Right ventricle myocardium inferior (tissue), 1 donor: ENCODE measurements around the gene OXNAD1. TPM values are rescaled to one million over a fixed set of nuclear protein-coding genes. Genes with fewer than 3 reads are reported as not detected.

Experiments
- ATAC-seq: fragments of 200-7000 bp; cut with Tn5 transposase; one replicate; pipeline ENCODE4 v1.9.1; 2020; ENCODE audit warnings: mild to moderate bottlenecking, moderate library complexity
- DNase-seq: peaks from one replicate; pipeline ENCODE4 v3.0.0; 2021; ENCODE audit errors: missing footprints
- intact Hi-C: fragments of 100-400 bp; cut with DNase I; formaldehyde crosslinking; loops from one replicate; pipeline ENCODE4 v1.11.0; 2022
- total RNA-seq: library from RNA; stranded (reverse); fragmentation: NEBNext Ultra II Directional; extraction: Animal tissue kit (Norgen Biotek cat#: 25700); gene quantifications from one replicate; pipeline ENCODE4 v1.2.1, GENCODE V29; 2021
- donor health status: DM: no; HTN: yes; CAD: no; lungs with severe emphysema.

OXNAD1 gene
- total RNA-seq, 1 donor from 2014 or later, result 17.2 TPM

- ATAC-seq (peak; percentile 84), DNase-seq (peak; percentile 67)
- intact Hi-C loops, result loop anchor here (10.0 kb wide), 1 partner anchor 609 kb away; no protein-coding TSS in a partner anchor
Measured at GRCh38 chr3:16243706-16244490, 21.1 kb upstream of the OXNAD1 start.

- intact Hi-C loops, result loop anchor here (2.0 to 10.0 kb wide), 3 partner anchors 68 to 611 kb away; no protein-coding TSS in a partner anchor
- DNase-seq, result no peak
- no peak for ATAC-seq
Measured at GRCh38 chr3:16245609-16246008, 19.4 kb upstream of the OXNAD1 start.

GRCh38 chr3:16247282-16248061, 17.5 kb upstream of the OXNAD1 start:
- ATAC-seq (peak; percentile 60), DNase-seq (peak; percentile 83)
- intact Hi-C loops, result loop anchor here (1.0 to 10.0 kb wide), 4 partner anchors 70 to 613 kb away; no protein-coding TSS in a partner anchor

GRCh38 chr3:16248556-16248955, 16.5 kb upstream of the OXNAD1 start:
- DNase-seq (no peak), ATAC-seq (no peak)
- intact Hi-C loops, result loop anchor here (5.0 to 10.0 kb wide), 2 partner anchors 71 to 614 kb away; no protein-coding TSS in a partner anchor

GRCh38 chr3:16249336-16249735, 15.7 kb upstream of the OXNAD1 start:
- intact Hi-C loops, result loop anchor here (5.0 to 10.0 kb wide), 2 partner anchors 72 to 615 kb away; no protein-coding TSS in a partner anchor
- ATAC-seq (no peak), DNase-seq (no peak)

GRCh38 chr3:16249886-16250285, 15.1 kb upstream of the OXNAD1 start:
- ATAC-seq (no peak), DNase-seq (no peak)
- intact Hi-C loops, result loop anchor here (5.0 to 10.0 kb wide), 2 partner anchors 73 to 615 kb away; no protein-coding TSS in a partner anchor

GRCh38 chr3:16251316-16252085, 13.5 kb upstream of the OXNAD1 start:
- intact Hi-C loops, result no loop called here
- ATAC-seq (no peak), DNase-seq (no peak)

- no peak for DNase-seq
- intact Hi-C loops, result no loop called here
- no peak for ATAC-seq
Measured at GRCh38 chr3:16252243-16252978, 12.6 kb upstream of the OXNAD1 start.

- intact Hi-C loops, result no loop called here
- DNase-seq, result no peak
- ATAC-seq, result no peak
Measured at GRCh38 chr3:16252988-16253387, 12.0 kb upstream of the OXNAD1 start.

GRCh38 chr3:16253601-16254000, 11.4 kb upstream of the OXNAD1 start:
- ATAC-seq (peak; percentile 91), DNase-seq (peak; percentile 80)
- intact Hi-C loops, result no loop called here

GRCh38 chr3:16254916-16255315, 10.1 kb upstream of the OXNAD1 start:
- intact Hi-C loops, result no loop called here
- no peak for DNase-seq
- no peak for ATAC-seq

- intact Hi-C loops, result no loop called here
- DNase-seq (no peak), ATAC-seq (no peak)
Measured at GRCh38 chr3:16255326-16255725, 9.7 kb upstream of the OXNAD1 start.

GRCh38 chr3:16255726-16256125, 9.3 kb upstream of the OXNAD1 start:
- intact Hi-C loops, result no loop called here
- DNase-seq, result no peak
- ATAC-seq, result no peak

GRCh38 chr3:16257309-16257708, 7.7 kb upstream of the OXNAD1 start:
- ATAC-seq, result no peak
- intact Hi-C loops, result no loop called here
- DNase-seq, result no peak

GRCh38 chr3:16258177-16258576, 6.8 kb upstream of the OXNAD1 start:
- ATAC-seq (no peak), DNase-seq (no peak)
- intact Hi-C loops, result no loop called here

- DNase-seq, result no peak
- intact Hi-C loops, result no loop called here
- ATAC-seq, result no peak
Measured at GRCh38 chr3:16258866-16259265, 6.1 kb upstream of the OXNAD1 start.

- intact Hi-C loops, result no loop called here
- no peak for ATAC-seq
Measured at GRCh38 chr3:16260046-16260445, 5.0 kb upstream of the OXNAD1 start.

GRCh38 chr3:16262174-16262573, 2.8 kb upstream of the OXNAD1 start:
- no peak for ATAC-seq
- DNase-seq, result no peak
- intact Hi-C loops, result no loop called here

More at GRCh38 chr3:16260046-16260445, 5.0 kb upstream of the OXNAD1 start:
- no peak for DNase-seq
